ENCODE measurements around the gene PTPRM. TPM values are rescaled to one million over a fixed set of nuclear protein-coding genes. Genes with fewer than 3 reads are reported as not detected.

PTPRM gene
- total and polyA plus RNA-seq, 12 donors: 31.7 to 116 (median 61.2) TPM

DNA sequence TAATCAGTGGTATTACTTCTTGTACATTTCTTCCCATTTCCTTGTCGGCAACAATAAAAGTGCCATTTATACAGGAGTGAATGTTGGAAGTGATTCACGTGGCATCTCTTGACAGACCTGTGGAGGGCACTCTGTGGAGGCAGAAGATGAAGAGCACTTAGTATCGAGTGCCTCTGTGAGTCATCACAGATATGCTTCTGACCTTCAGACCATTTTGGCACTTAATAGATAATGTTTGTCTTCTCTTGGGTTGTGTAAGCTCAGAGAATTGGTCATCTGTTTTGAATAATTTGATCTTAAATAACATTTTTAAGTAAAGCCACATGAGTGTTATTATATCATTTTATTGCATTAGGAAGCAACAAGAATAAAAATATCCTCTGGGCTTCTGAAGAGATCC lies 305.5 kb downstream of the PTPRM start:
- peak; percentile 46 to 78 (median 73) for DNase-seq
- 25 to 39% (median 29%) methylated on average over 3 of the region's 3 CpGs for WGBS, 4 donors
- Histone ChIP-seq H3K4me1 (replicated peaks in 1 of 2) (peaks cover 0 to 14% of the 10 kb centered on the region in 2 donors), H3K27ac (no peak overlapping the region), H3K27me3 (no peaks in the 10 kb centered on the region), H3K36me3 (replicated peaks in 1 of 2) (no peaks in the 10 kb centered on the region), H3K4me3 (no peak overlapping the region), H3K9me3 (replicated peaks in 1 of 3) (no peaks in the 10 kb centered on the region)
- TF ChIP-seq, protein P1, sequence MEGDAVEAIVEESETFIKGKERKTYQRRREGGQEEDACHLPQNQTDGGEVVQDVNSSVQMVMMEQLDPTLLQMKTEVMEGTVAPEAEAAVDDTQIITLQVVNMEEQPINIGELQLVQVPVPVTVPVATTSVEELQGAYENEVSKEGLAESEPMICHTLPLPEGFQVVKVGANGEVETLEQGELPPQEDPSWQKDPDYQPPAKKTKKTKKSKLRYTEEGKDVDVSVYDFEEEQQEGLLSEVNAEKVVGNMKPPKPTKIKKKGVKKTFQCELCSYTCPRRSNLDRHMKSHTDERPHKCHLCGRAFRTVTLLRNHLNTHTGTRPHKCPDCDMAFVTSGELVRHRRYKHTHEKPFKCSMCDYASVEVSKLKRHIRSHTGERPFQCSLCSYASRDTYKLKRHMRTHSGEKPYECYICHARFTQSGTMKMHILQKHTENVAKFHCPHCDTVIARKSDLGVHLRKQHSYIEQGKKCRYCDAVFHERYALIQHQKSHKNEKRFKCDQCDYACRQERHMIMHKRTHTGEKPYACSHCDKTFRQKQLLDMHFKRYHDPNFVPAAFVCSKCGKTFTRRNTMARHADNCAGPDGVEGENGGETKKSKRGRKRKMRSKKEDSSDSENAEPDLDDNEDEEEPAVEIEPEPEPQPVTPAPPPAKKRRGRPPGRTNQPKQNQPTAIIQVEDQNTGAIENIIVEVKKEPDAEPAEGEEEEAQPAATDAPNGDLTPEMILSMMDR (IDR thresholded peaks at IDR 0.05): peak in 5 of 6 experiments; percentile 12 to 45 (median 36)
- no peak for TF ChIP-seq POLR2A (IDR thresholded peaks at IDR 0.05)
- intact Hi-C loops (cut with DNase I): loop anchor here in 1 of 2 donors (10.0 kb wide), 1 partner anchor 122 kb away; no protein-coding TSS in a partner anchor

DNA sequence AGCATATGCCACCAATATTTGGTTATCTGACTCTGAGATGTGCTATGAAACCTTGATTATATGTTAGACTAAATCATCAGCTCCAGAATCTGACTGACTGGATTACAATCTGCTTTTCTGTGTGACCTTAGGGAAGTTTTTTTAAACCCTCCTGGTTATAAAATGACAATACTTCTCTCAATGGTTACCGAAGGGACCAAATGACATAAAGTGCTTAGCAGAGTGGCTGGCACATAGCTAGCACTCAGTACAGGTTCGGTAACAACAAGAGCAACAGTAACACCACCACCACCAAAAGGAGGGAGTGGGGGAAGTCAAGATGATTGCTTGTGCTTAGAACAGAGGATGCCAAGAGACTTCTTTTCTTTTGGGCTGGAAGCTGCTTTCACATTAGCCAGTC lies 306.2 kb downstream of the PTPRM start:
- no peaks in the 10 kb centered on the region for H3K36me3 ChIP-seq (replicated peaks in 1 of 2)
- DNase-seq: no peak
- no peak overlapping the region for H3K27ac ChIP-seq
- no peaks in the 10 kb centered on the region for H3K27me3 ChIP-seq
- no peaks in the 10 kb centered on the region for H3K9me3 ChIP-seq (replicated peaks in 1 of 3)
- intact Hi-C loops (cut with DNase I): loop anchor here in 1 of 2 donors (10.0 kb wide), 1 partner anchor 121 kb away; no protein-coding TSS in a partner anchor
- H3K4me1 ChIP-seq (replicated peaks in 1 of 2): peaks cover 0 to 14% of the 10 kb centered on the region in 2 donors
- TF ChIP-seq, protein P1 (IDR thresholded peaks at IDR 0.05): no peak
- no peak for TF ChIP-seq POLR2A (IDR thresholded peaks at IDR 0.05)
- 79 to 95% (median 88%) methylated on average over 2 of the region's 2 CpGs for WGBS, 4 donors
- H3K4me3 ChIP-seq: no peak overlapping the region

DNA sequence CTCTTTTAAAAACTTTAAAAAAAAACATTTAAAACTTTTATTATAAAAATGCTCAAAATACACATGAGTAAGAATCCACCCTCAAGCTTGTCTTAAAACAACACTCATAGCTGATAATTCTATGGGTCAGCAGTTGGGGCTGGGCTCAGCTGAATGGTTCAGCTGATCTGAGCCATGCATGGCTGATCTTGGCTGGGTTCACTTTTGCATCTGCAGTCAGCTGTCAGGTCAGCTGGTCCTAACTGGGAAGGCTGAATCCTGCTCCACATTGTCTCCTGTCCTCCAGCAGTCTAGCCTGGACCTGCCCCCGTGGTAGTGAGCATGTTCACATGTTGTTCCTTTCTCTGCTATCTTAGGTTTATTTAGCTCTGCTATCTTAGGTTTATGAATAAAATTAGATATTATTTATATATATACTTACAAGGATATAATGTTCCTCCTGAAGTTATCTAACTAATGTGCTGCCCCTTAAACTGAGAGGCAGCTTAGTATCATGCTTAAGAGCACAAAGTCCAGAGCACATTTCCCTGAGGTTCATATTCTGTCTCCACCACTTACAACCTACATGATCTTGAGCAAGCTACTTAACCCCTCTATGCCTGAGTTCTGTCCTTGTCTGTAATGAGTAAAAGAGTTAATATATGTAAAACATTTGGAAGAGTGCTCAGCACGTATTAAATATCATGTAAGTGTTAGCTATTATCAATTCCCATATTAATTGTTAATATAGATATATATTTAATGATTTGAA lies 309.4 kb downstream of the PTPRM start:
- H3K36me3 ChIP-seq (replicated peaks in 1 of 2): no peaks in the 10 kb centered on the region
- 91 to 99% (median 96%) methylated on average over 2 of the region's 2 CpGs for WGBS, 4 donors
- intact Hi-C loops (cut with DNase I): loop anchor here in 1 of 2 donors (10.0 kb wide), 1 partner anchor 118 kb away; no protein-coding TSS in a partner anchor

DNA sequence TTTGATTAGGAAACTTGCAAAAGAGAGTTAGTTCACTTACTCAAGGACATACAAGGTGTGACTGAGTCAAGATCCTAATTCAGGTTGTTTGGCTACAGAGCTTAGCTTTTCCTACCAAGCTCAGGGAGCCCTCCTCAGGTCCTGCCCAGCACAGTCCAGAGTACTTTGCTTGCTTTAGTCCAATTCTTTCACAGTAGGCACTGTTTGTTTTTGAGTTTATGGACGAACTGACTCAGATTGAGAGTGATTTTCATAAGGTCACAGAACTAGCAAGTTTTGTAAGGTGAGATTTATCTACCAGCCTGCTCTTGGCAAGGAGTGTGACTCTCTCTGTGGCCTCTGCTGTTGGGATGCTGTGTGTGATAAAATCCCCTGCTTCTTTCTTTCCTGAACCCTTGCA lies 310.5 kb downstream of the PTPRM start:
- Histone ChIP-seq H3K27ac (no peak overlapping the region), H3K27me3 (no peaks in the 10 kb centered on the region), H3K4me3 (no peak overlapping the region), H3K36me3 (replicated peaks in 1 of 2) (no peaks in the 10 kb centered on the region), H3K9me3 (replicated peaks in 1 of 3) (no peaks in the 10 kb centered on the region), H3K4me1 (replicated peaks in 1 of 2) (peaks cover 0 to 6% of the 10 kb centered on the region in 2 donors)
- WGBS, 4 donors: 14 to 38% (median 35%) methylated on average over 1 of the region's 1 CpG
- TF ChIP-seq POLR2A (IDR thresholded peaks at IDR 0.05): no peak
- TF ChIP-seq, protein P1 (IDR thresholded peaks at IDR 0.05): no peak
- DNase-seq: no peak
- intact Hi-C loops (cut with DNase I): loop anchor here in 1 of 2 donors (10.0 kb wide), 1 partner anchor 117 kb away; no protein-coding TSS in a partner anchor

More for the DNA sequence above, 309.4 kb downstream of the PTPRM start:
- DNase-seq: no peak
- H3K27ac ChIP-seq: no peak overlapping the region
- H3K4me1 ChIP-seq (replicated peaks in 1 of 2): peaks cover 0 to 14% of the 10 kb centered on the region in 2 donors
- no peak for TF ChIP-seq POLR2A (IDR thresholded peaks at IDR 0.05)
- TF ChIP-seq, protein P1 (IDR thresholded peaks at IDR 0.05): no peak
- no peaks in the 10 kb centered on the region for H3K9me3 ChIP-seq (replicated peaks in 1 of 3)
- H3K4me3 ChIP-seq: no peak overlapping the region
- H3K27me3 ChIP-seq: no peaks in the 10 kb centered on the region
